Fibroblast of skin of left biceps (primary cell): ENCODE results near the gene NDUFB4.
"Not testable (repeated sequence)": the region's sequence is repeated elsewhere in the genome, so short reads cannot be mapped to it uniquely, and the experiment has no call there.

ENCODE experiments used
- DNase-seq, 2 experiments: peaks; one replicate each; pipeline ENCODE4 v3.0.0-alpha.2; 2013; ENCODE audit warnings: low read depth in 2 of 2

Gene NDUFB4

GRCh38 chr3:120637851-120638559 lies 41.9 kb downstream of the NDUFB4 start:
- DNase-seq = no peak

GRCh38 chr3:120638820-120639219 lies 42.7 kb downstream of the NDUFB4 start:
- DNase-seq = not testable (repeated sequence)

DNA sequence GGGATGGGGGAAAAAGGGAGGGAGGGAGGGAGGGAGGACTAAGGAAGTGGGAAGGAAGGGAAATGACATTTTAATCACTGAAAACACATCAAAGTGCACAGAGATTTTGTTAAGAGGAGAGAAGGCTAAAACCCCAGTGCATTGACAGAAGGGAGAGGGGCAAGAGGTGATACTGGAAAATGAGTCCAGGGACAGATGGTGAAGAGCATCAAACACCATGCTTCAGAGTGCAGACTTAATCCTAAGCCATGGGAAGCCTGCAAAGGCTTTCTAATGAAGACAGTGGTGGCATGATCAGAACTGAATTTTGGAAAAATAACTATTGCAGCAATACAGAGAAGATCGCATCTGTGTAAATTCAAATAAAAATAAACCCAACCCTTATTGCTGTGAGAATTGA lies 44.1 kb downstream of the NDUFB4 start:
- DNase-seq = no peak

- no peak for DNase-seq
Measured at GRCh38 chr3:120641696-120642246, 45.6 kb downstream of the NDUFB4 start.

DNA sequence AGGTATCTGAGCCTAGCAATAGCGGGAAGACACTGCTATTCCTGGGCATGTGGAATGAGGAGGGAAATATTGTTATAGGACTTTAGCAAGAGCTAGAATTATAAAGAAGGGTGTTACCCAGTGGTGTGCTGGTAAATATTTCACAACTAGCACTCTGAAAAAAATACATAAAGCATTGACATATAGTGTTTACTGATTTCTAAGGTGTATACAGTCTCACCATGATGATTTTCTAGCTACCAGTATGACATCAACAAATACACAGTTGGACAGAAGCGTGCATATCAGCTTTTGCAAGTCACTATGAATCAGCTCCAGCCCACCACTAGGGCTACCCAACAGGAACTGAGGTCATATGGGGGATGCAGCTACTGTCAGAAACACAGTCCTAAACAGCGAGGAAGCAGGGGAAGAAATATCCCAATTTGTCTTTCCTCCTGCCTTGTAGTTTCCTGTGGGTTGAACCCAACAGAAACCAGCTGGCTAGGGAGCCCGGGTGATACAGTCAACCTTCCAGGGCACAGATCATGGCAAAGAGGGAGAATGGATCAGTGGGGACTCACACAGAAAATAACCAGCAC lies 46.3 kb downstream of the NDUFB4 start:
- DNase-seq = no peak

DNA sequence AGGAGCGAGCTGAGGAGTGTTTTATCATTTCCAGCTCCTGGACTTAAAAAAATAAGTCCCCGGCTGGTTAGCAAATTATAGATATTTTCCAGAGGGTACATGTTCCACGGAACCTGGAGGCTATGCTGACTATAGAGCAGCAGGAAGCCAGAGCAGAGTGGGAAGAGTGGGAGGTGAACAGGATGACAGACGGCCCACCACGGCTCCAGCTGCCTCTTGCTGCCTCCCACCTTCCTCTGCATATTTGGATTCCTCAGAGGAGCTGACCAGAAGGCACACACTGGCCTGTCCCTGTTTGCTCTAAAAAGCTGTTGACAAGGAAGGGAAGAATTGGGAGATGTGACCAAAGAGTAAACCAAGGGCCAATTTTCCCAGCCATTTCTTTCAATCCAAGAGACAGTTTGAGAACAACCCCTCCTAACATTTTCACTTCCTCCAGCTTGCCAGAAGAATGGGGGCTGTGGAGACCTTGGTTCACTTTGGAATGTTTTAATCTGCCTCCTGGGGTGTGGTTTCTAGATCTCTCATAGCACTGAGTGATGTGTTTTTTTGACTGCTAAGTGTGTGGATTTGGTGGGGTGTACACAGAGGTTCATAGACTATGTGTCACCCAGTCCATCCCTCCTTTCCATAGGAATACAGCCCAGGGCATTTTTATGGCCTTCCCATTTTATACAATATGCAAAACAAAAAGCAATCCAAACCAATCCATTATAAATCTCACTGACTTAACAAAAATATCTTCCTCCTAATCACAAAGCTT lies 49.1 kb downstream of the NDUFB4 start:
- no peak for DNase-seq

GRCh38 chr3:120646771-120647432 lies 50.8 kb downstream of the NDUFB4 start:
- DNase-seq = no peak

DNA sequence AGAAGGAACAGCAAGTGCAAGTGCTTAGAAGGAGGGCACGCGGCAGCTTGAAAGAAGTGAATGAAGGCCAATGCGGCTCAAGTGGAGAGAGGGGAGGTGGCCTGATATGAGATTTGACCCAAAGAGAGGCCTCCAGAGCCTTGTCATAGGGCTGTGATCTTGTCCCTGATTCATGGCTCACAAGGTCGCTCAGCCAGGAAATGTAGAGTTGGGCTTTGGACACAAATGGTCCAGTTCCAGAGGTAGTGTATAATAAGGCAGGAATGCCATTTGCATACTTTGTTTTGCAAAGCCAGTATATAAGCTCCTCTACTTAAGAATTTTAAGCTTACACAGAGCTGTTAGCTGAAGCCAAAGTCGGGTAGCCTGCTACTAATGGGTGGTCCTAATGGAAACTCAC lies 52.2 kb downstream of the NDUFB4 start:
- no peak for DNase-seq

DNA sequence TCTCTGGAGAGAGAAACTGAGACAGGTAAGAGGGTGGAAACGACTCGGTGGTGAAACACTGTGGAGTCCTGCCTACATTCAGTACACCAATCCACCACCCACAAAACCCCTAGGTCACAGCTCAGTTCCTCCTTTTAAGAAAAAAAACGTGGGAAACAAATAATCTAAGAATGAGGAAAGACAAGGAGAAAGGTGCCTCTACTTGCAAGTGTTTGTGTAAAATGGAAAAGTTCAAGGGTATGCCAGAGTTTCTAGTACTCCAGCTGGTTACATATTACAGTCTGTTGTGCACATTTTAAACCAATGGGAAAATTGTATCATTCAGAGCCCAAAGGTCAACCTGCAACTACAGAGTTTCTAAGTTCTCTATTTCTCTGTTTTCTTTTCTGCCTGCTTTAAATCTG lies 53.7 kb downstream of the NDUFB4 start:
- DNase-seq = no peak

- DNase-seq = no peak
Measured at GRCh38 chr3:120650311-120650710, 54.2 kb downstream of the NDUFB4 start.
